Kidney glomerular epithelial cell (primary cell): ENCODE results near the gene RBM3.
"Not testable (repeated sequence)": the region's sequence is repeated elsewhere in the genome, so short reads cannot be mapped to it uniquely, and the experiment has no call there.

Source experiments
- DNase-seq: peaks from one replicate; lab custom pipeline; 2025; lab: John Stamatoyannopoulos, UW

Gene RBM3

GRCh38 chrX:48574270-48575266 lies at the start of gene RBM3:
TSS of gene RBM3 (plus strand) at chrX:48574484. CDS start at chrX:48575181, 697 bp downstream.
- peak; percentile 59 for DNase-seq

GRCh38 chrX:48525853-48526252 lies 48.4 kb upstream of the RBM3 start:
- not testable (repeated sequence) for DNase-seq

- DNase-seq: no peak
Measured at GRCh38 chrX:48530736-48531135, 43.5 kb upstream of the RBM3 start.

- no peak for DNase-seq
Measured at GRCh38 chrX:48531358-48531959, 42.8 kb upstream of the RBM3 start.

- DNase-seq: no peak
Measured at GRCh38 chrX:48532161-48532560, 42.1 kb upstream of the RBM3 start.

GRCh38 chrX:48533165-48533564 lies 41.1 kb upstream of the RBM3 start:
- DNase-seq: no peak

GRCh38 chrX:48538641-48539344 lies 35.5 kb upstream of the RBM3 start:
- DNase-seq: no peak

GRCh38 chrX:48539345-48540027 lies 34.8 kb upstream of the RBM3 start, which contains the start of gene TBC1D25:
TSS of gene TBC1D25 (plus strand) at chrX:48539714. CDS start at chrX:48539798, 84 bp downstream.
- DNase-seq: peak; percentile 79

GRCh38 chrX:48540028-48540375 lies 34.3 kb upstream of the RBM3 start:
- no peak for DNase-seq

- no peak for DNase-seq
Measured at GRCh38 chrX:48540480-48540879, 33.8 kb upstream of the RBM3 start.

- DNase-seq: no peak
Measured at GRCh38 chrX:48541140-48541814, 33.0 kb upstream of the RBM3 start.

- no peak for DNase-seq
Measured at GRCh38 chrX:48548871-48549270, 25.4 kb upstream of the RBM3 start.

GRCh38 chrX:48555731-48556325 lies 18.5 kb upstream of the RBM3 start:
- DNase-seq: not testable (repeated sequence)

- DNase-seq: peak; percentile 11
Measured at GRCh38 chrX:48558271-48558670, 16.0 kb upstream of the RBM3 start.

- no peak for DNase-seq
Measured at GRCh38 chrX:48559636-48560035, 14.6 kb upstream of the RBM3 start.

GRCh38 chrX:48560056-48560455 lies 14.2 kb upstream of the RBM3 start:
- no peak for DNase-seq

GRCh38 chrX:48560681-48561080 lies 13.6 kb upstream of the RBM3 start:
- no peak for DNase-seq

GRCh38 chrX:48569958-48570357 lies 4.3 kb upstream of the RBM3 start:
- no peak for DNase-seq

- DNase-seq: no peak
Measured at GRCh38 chrX:48573690-48574269, 504 bp upstream of the RBM3 start.

- no peak for DNase-seq
Measured at GRCh38 chrX:48575642-48576041, 1.4 kb downstream of the RBM3 start.

- DNase-seq: no peak
Measured at GRCh38 chrX:48576108-48576507, 1.8 kb downstream of the RBM3 start.
